ENCODE results near the gene C3orf49. TPM values are rescaled to one million over a fixed set of nuclear protein-coding genes. Genes with fewer than 3 reads are reported as not detected.

The C3orf49 gene
- total RNA-seq, 2 experiments from 2014 or later, result not detected

- ChIA-PET CTCF (ENCODE audit: unreplicated experiment) (no interaction called here), POLR2A (no interaction called here)
- Histone ChIP-seq H3K9me2 (ENCODE audit: insufficient read depth, low read length) (no peaks in the 10 kb centered on the region), H3K36me3 (ENCODE audit: insufficient read depth, low read length) (no peaks in the 10 kb centered on the region), H3K4me3 (ENCODE audit: low read depth, low read length, poor library complexity, severe bottlenecking) (no peak overlapping the region), H3K4me2 (ENCODE audit: low read length) (no peak overlapping the region), H3K9me3 (ENCODE audit: low read length) (no peaks in the 10 kb centered on the region), H3K4me1 (ENCODE audit: insufficient read depth, low read length, poor library complexity, severe bottlenecking) (no peaks in the 10 kb centered on the region), H3K27ac (ENCODE audit: low read depth, low read length, poor library complexity, severe bottlenecking) (no peak overlapping the region), H3K79me2 (ENCODE audit: insufficient read depth, low read depth, low read length) (no peaks in the 10 kb centered on the region), H2AFZ (ENCODE audit: low read length) (no peak overlapping the region), H4K20me1 (ENCODE audit: insufficient read depth, low read length) (no peaks in the 10 kb centered on the region)
- no TSS peak for BruUV-seq (replicated peaks)
- DNase-seq (ENCODE audit: low spot score), result no peak
- intact Hi-C loops (cut with micrococcal nuclease; ENCODE audit: unreplicated experiment), result no loop called here
- TF ChIP-seq CTCF (conservative IDR thresholded peaks at IDR 0.05; ENCODE audit: low read length) (no peak), EZH2phosphoT487 (IDR thresholded peaks at IDR 0.05; ENCODE audit: borderline replicate concordance, low read depth, low read length) (no peak)
Observed at GRCh38 chr3:63814237-63814636, 4.9 kb upstream of the C3orf49 start.

- Histone ChIP-seq H3K9me3 (ENCODE audit: low read length) (no peaks in the 10 kb centered on the region), H3K4me1 (ENCODE audit: insufficient read depth, low read length, poor library complexity, severe bottlenecking) (no peaks in the 10 kb centered on the region), H3K79me2 (ENCODE audit: insufficient read depth, low read depth, low read length) (no peaks in the 10 kb centered on the region), H3K27ac (ENCODE audit: low read depth, low read length, poor library complexity, severe bottlenecking) (no peak overlapping the region), H4K20me1 (ENCODE audit: insufficient read depth, low read length) (no peaks in the 10 kb centered on the region), H2AFZ (ENCODE audit: low read length) (no peak overlapping the region), H3K9me2 (ENCODE audit: insufficient read depth, low read length) (no peaks in the 10 kb centered on the region), H3K4me2 (ENCODE audit: low read length) (no peak overlapping the region), H3K4me3 (ENCODE audit: low read depth, low read length, poor library complexity, severe bottlenecking) (no peak overlapping the region), H3K36me3 (ENCODE audit: insufficient read depth, low read length) (no peaks in the 10 kb centered on the region)
- CTCF ChIA-PET (ENCODE audit: unreplicated experiment), result no interaction called here
- intact Hi-C loops (cut with micrococcal nuclease; ENCODE audit: unreplicated experiment), result no loop called here
- no TSS peak for BruUV-seq (replicated peaks)
- TF ChIP-seq CTCF (conservative IDR thresholded peaks at IDR 0.05; ENCODE audit: low read length), result no peak
- no peak for TF ChIP-seq EZH2phosphoT487 (IDR thresholded peaks at IDR 0.05; ENCODE audit: borderline replicate concordance, low read depth, low read length)
- POLR2A ChIA-PET, result interaction anchor here (0.7 to 0.9 kb wide), 2 partner anchors 297 to 897 kb away, joined by 4 read pairs; no protein-coding TSS in a partner anchor
- no peak for DNase-seq (ENCODE audit: low spot score)
Observed at GRCh38 chr3:63817225-63817624, 1.9 kb upstream of the C3orf49 start.

- Histone ChIP-seq H3K9me3 (ENCODE audit: low read length) (no peaks in the 10 kb centered on the region), H3K4me2 (ENCODE audit: low read length) (no peak overlapping the region), H3K36me3 (ENCODE audit: insufficient read depth, low read length) (no peaks in the 10 kb centered on the region), H3K4me1 (ENCODE audit: insufficient read depth, low read length, poor library complexity, severe bottlenecking) (no peaks in the 10 kb centered on the region), H3K79me2 (ENCODE audit: insufficient read depth, low read depth, low read length) (no peaks in the 10 kb centered on the region), H4K20me1 (ENCODE audit: insufficient read depth, low read length) (no peaks in the 10 kb centered on the region), H3K27ac (ENCODE audit: low read depth, low read length, poor library complexity, severe bottlenecking) (no peak overlapping the region), H3K9me2 (ENCODE audit: insufficient read depth, low read length) (no peaks in the 10 kb centered on the region), H2AFZ (ENCODE audit: low read length) (no peak overlapping the region), H3K4me3 (ENCODE audit: low read depth, low read length, poor library complexity, severe bottlenecking) (no peak overlapping the region)
- TF ChIP-seq EZH2phosphoT487 (IDR thresholded peaks at IDR 0.05; ENCODE audit: borderline replicate concordance, low read depth, low read length), result no peak
- TF ChIP-seq CTCF (conservative IDR thresholded peaks at IDR 0.05; ENCODE audit: low read length), result peak; percentile 93
- intact Hi-C loops (cut with micrococcal nuclease; ENCODE audit: unreplicated experiment), result loop anchor here (1.0 kb wide), 1 partner anchor 469 kb away; no protein-coding TSS in a partner anchor
- BruUV-seq (replicated peaks), result no TSS peak
- CTCF ChIA-PET (ENCODE audit: unreplicated experiment), result interaction anchor here (0.9 kb wide), 1 partner anchor 466 kb away, joined by 3 read pairs; no protein-coding TSS in a partner anchor
- DNase-seq (ENCODE audit: low spot score), result peak; percentile 68
- POLR2A ChIA-PET, result interaction anchor here (0.5 to 0.7 kb wide), 2 partner anchors 44 to 295 kb away, joined by 3 read pairs; no protein-coding TSS in a partner anchor
Observed at GRCh38 chr3:63818282-63819150, 583 bp upstream of the C3orf49 start.
